Neural cell (in vitro differentiated cells): ENCODE results near the gene COLEC12. TPM values are rescaled to one million over a fixed set of nuclear protein-coding genes. Genes with fewer than 3 reads are reported as not detected.

ENCODE experiments used
- H2AFZ ChIP-seq: fragments of 200-600, 300-800 bp; sonication (generic), shearing (Covaris generic); 2 replicates; pipeline ENCODE4 v1.6.0; 2014; ENCODE audit warnings: low read depth, mild to moderate bottlenecking, antibody characterized with exemption, low read length, moderate library complexity
- H3F3A ChIP-seq: fragments of 200-600 bp; shearing (Covaris generic); 2 replicates; pipeline ENCODE4 v1.6.1; 2016; ENCODE audit warnings: mild to moderate bottlenecking, moderate library complexity, mixed read lengths, antibody characterized with exemption, low read length; ENCODE audit not compliant: insufficient read depth, poor library complexity, severe bottlenecking
- H3K27ac ChIP-seq: fragments of 200-600, 300-800 bp; sonication (generic), shearing (Covaris generic); 2 replicates; pipeline ENCODE4 v1.5.1; 2014; ENCODE audit warnings: mild to moderate bottlenecking, low read length, moderate library complexity
- H3K27me3 ChIP-seq: fragments of 300-800, 200-600 bp; sonication (generic), shearing (Covaris generic); 2 replicates; pipeline ENCODE4 v1.6.0; 2014; ENCODE audit warnings: mild to moderate bottlenecking, low read depth, low read length, moderate library complexity; ENCODE audit not compliant: insufficient read depth
- H3K36me3 ChIP-seq: fragments of 300-800, 200-600 bp; sonication (generic), shearing (Covaris generic); 2 replicates; pipeline ENCODE4 v1.5.1; 2014; ENCODE audit warnings: mild to moderate bottlenecking, antibody characterized with exemption, low read length, moderate library complexity; ENCODE audit not compliant: insufficient read depth
- H3K4me2 ChIP-seq: fragments of 300-800, 200-600 bp; sonication (generic), shearing (Covaris generic); 2 replicates; pipeline ENCODE4 v1.6.0; 2014; ENCODE audit warnings: mild to moderate bottlenecking, low read length
- H3K4me3 ChIP-seq: fragments of 300-800, 200-600 bp; sonication (generic), shearing (Covaris generic); 2 replicates; pipeline ENCODE4 v1.5.1; 2014; ENCODE audit warnings: mild to moderate bottlenecking, low read length, moderate library complexity
- H3K79me2 ChIP-seq: fragments of 200-600 bp; shearing (Covaris generic); replicated peaks from 2 replicates; pipeline ENCODE4 v1.6.0; 2014; ENCODE audit warnings: mild to moderate bottlenecking, low read length, moderate library complexity; ENCODE audit not compliant: insufficient read depth
- H3K9ac ChIP-seq: fragments of 300-800, 200-600 bp; sonication (generic), shearing (Covaris generic); 2 replicates; pipeline ENCODE4 v1.6.1; 2016; ENCODE audit warnings: mild to moderate bottlenecking, low read length, mixed read lengths
- H3K9me2 ChIP-seq: fragments of 200-600 bp; shearing (Covaris generic); 2 replicates; pipeline ENCODE4 v1.6.1; 2016; ENCODE audit warnings: mild to moderate bottlenecking, low read length, mixed read lengths; ENCODE audit not compliant: insufficient read depth
- H3K9me3 ChIP-seq: fragments of 200-600, 300-800 bp; sonication (generic), shearing (Covaris generic); 2 replicates; pipeline ENCODE4 v1.6.1; 2016; ENCODE audit warnings: mild to moderate bottlenecking, mixed run types, low read length, moderate library complexity, mixed read lengths
- H4K20me1 ChIP-seq: fragments of 200-600 bp; shearing (Covaris generic); 2 replicates; pipeline ENCODE4 v1.6.1; 2016; ENCODE audit warnings: mild to moderate bottlenecking, mixed run types; ENCODE audit not compliant: insufficient read depth
- CTCF ChIP-seq: fragments of 450-650 bp; IDR thresholded peaks from 2 replicates; pipeline ENCODE4 v1.5.1; 2014; ENCODE audit warnings: antibody characterized with exemption, mild to moderate bottlenecking, moderate library complexity; ENCODE audit not compliant: poor library complexity, severe bottlenecking
- EP300 ChIP-seq: fragments of 450-650 bp; conservative IDR thresholded peaks from 2 replicates; pipeline ENCODE4 v1.6.1; 2014; ENCODE audit warnings: antibody characterized with exemption, mild to moderate bottlenecking, moderate library complexity; ENCODE audit not compliant: poor library complexity, severe bottlenecking
- EZH2 ChIP-seq: fragments of 200-600, 300-800 bp; shearing (Covaris generic), sonication (generic); IDR thresholded peaks from 2 replicates; pipeline ENCODE4 v1.6.1; 2014; ENCODE audit warnings: antibody characterized with exemption, low read length, borderline replicate concordance, mild to moderate bottlenecking; ENCODE audit not compliant: insufficient read depth, poor library complexity, severe bottlenecking
- MXI1 ChIP-seq: fragments of 450-650 bp; conservative IDR thresholded peaks from 2 replicates; pipeline ENCODE4 v1.6.1; 2014; ENCODE audit warnings: antibody characterized with exemption, mild to moderate bottlenecking; ENCODE audit not compliant: poor library complexity, severe bottlenecking
- POLR2AphosphoS5 ChIP-seq: IDR thresholded peaks from 2 replicates; pipeline ENCODE4 v1.6.1; 2012
- RAD21 ChIP-seq: fragments of 450-650 bp; conservative IDR thresholded peaks from 2 replicates; pipeline ENCODE4 v1.6.1; 2014; ENCODE audit warnings: antibody characterized with exemption, mild to moderate bottlenecking, moderate library complexity
- SMC3 ChIP-seq: fragments of 450-650 bp; conservative IDR thresholded peaks from 2 replicates; pipeline ENCODE4 v1.6.1; 2014; ENCODE audit warnings: antibody characterized with exemption, mild to moderate bottlenecking, moderate library complexity; ENCODE audit not compliant: poor library complexity
- TAF1 ChIP-seq: IDR thresholded peaks from 2 replicates; pipeline ENCODE4 v1.6.1; 2012; ENCODE audit warnings: low read depth
- polyA plus RNA-seq: library from polyadenylated mRNA; depleted of rRNA; stranded (reverse); fragments of >200 nt; gene quantifications from 2 replicates; pipeline ENCODE4 v1.2.3, GENCODE V29; 2014
- TF ChIP-seq, protein P1 (sequence below): IDR thresholded peaks from 2 replicates; pipeline ENCODE4 v1.6.1; 2012; ENCODE audit warnings: borderline replicate concordance

Gene COLEC12
- polyA plus RNA-seq, 1 donor from 2014 or later: 0.42 TPM

DNA sequence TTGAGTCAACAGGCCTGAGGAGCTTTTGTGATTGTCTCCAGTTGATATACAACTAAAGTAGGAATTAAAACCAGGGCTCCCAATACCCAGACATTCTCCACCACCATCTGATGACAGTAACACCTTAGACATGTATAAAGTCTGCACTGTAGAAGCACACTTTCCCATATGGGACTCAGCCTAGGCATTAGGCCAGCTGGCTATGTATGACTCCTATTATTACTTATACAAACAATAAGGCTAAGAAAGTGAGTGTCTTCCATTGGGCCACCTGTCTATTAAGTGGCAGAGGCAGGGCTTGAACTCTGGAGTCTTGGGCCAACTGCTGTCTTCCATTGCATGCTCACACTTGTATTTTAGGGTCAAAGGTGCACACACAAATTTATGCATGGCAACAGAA, 32.1 kb upstream of the COLEC12 start:
- H3F3A ChIP-seq: no peaks in the 10 kb centered on the region
- TF ChIP-seq EP300 (no peak), EZH2 (no peak), RAD21 (no peak), POLR2AphosphoS5 (no peak), SMC3 (no peak), MXI1 (no peak), CTCF (no peak), TAF1 (no peak)
- TF ChIP-seq, protein P1, sequence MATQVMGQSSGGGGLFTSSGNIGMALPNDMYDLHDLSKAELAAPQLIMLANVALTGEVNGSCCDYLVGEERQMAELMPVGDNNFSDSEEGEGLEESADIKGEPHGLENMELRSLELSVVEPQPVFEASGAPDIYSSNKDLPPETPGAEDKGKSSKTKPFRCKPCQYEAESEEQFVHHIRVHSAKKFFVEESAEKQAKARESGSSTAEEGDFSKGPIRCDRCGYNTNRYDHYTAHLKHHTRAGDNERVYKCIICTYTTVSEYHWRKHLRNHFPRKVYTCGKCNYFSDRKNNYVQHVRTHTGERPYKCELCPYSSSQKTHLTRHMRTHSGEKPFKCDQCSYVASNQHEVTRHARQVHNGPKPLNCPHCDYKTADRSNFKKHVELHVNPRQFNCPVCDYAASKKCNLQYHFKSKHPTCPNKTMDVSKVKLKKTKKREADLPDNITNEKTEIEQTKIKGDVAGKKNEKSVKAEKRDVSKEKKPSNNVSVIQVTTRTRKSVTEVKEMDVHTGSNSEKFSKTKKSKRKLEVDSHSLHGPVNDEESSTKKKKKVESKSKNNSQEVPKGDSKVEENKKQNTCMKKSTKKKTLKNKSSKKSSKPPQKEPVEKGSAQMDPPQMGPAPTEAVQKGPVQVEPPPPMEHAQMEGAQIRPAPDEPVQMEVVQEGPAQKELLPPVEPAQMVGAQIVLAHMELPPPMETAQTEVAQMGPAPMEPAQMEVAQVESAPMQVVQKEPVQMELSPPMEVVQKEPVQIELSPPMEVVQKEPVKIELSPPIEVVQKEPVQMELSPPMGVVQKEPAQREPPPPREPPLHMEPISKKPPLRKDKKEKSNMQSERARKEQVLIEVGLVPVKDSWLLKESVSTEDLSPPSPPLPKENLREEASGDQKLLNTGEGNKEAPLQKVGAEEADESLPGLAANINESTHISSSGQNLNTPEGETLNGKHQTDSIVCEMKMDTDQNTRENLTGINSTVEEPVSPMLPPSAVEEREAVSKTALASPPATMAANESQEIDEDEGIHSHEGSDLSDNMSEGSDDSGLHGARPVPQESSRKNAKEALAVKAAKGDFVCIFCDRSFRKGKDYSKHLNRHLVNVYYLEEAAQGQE: no peak
- no peaks in the 10 kb centered on the region for H3K27me3 ChIP-seq
- H3K79me2 ChIP-seq: no peaks in the 10 kb centered on the region
- no peak overlapping the region for H3K4me2 ChIP-seq
- no peaks in the 10 kb centered on the region for H3K9me2 ChIP-seq
- no peak overlapping the region for H3K4me3 ChIP-seq
- H2AFZ ChIP-seq: no peak overlapping the region
- no peaks in the 10 kb centered on the region for H3K36me3 ChIP-seq
- no peak overlapping the region for H3K27ac ChIP-seq
- H3K9ac ChIP-seq: no peak overlapping the region
- no peaks in the 10 kb centered on the region for H4K20me1 ChIP-seq
- H3K9me3 ChIP-seq: no peaks in the 10 kb centered on the region

- Histone ChIP-seq H4K20me1 (no peaks in the 10 kb centered on the region), H3K9ac (no peak overlapping the region), H3F3A (no peaks in the 10 kb centered on the region), H3K4me3 (no peak overlapping the region), H3K9me2 (no peaks in the 10 kb centered on the region), H3K27me3 (no peaks in the 10 kb centered on the region), H3K4me2 (no peak overlapping the region), H3K9me3 (no peaks in the 10 kb centered on the region), H2AFZ (no peak overlapping the region), H3K79me2 (no peaks in the 10 kb centered on the region), H3K36me3 (no peaks in the 10 kb centered on the region), H3K27ac (no peak overlapping the region)
- TF ChIP-seq CTCF: no peak
- TF ChIP-seq EP300: no peak
- no peak for TF ChIP-seq RAD21
- TF ChIP-seq EZH2: no peak
- no peak for TF ChIP-seq MXI1
- TF ChIP-seq SMC3: no peak
- TF ChIP-seq, protein P1: no peak
- TF ChIP-seq POLR2AphosphoS5: no peak
- no peak for TF ChIP-seq TAF1
Measured at GRCh38 chr18:532018-532417, 31.5 kb upstream of the COLEC12 start.
